ENCODE measurements around the gene DIPK1A.

DIPK1A gene

GRCh38 chr1:92792340-92792782 lies 168.9 kb downstream of the DIPK1A start:
- TF ChIP-seq ZFX (IDR thresholded peaks at IDR 0.05; ENCODE audit: borderline replicate concordance) = no peak
- H3K27ac ChIP-seq = no peak overlapping the region
